Chondrocyte (in vitro differentiated cells): Measurements from ENCODE around the gene MAP3K20. TPM values are rescaled to one million over a fixed set of nuclear protein-coding genes. Genes with fewer than 3 reads are reported as not detected.
A peak's percentile ranks its signal among the peaks of the same experiment; 100 is the strongest.

Source experiments
- DNase-seq: peaks from one replicate; pipeline ENCODE4 v3.0.0; 2021; ENCODE audit warnings: mixed read lengths, low spot score
- H3K27ac Mint-ChIP-seq: one replicate; pipeline ENCODE4 v1.8.0; 2021; ENCODE audit warnings: mild to moderate bottlenecking, moderate library complexity, mixed read lengths; ENCODE audit not compliant: unreplicated experiment
- H3K27me3 Mint-ChIP-seq: 2 replicates; pipeline ENCODE4 v1.8.0; 2021; ENCODE audit warnings: low read depth, mixed read lengths
- H3K36me3 Mint-ChIP-seq: 2 replicates; pipeline ENCODE4 v1.8.0; 2021; ENCODE audit warnings: low read depth, mixed read lengths
- H3K4me1 Mint-ChIP-seq: 2 replicates; pipeline ENCODE4 v1.8.0; 2021; ENCODE audit warnings: low read depth, mild to moderate bottlenecking, mixed read lengths
- H3K4me3 Mint-ChIP-seq: one replicate; pipeline ENCODE4 v1.8.0; 2021; ENCODE audit warnings: mild to moderate bottlenecking, moderate library complexity, mixed read lengths; ENCODE audit not compliant: unreplicated experiment
- H3K9me3 Mint-ChIP-seq: 2 replicates; pipeline ENCODE4 v1.8.0; 2021; ENCODE audit warnings: low read depth, mixed read lengths
- CTCF ChIP-seq: fragments of 200-600 bp; sonication (generic); IDR thresholded peaks from 2 replicates; pipeline ENCODE4 v1.5.0; 2021; ENCODE audit warnings: antibody characterized with exemption, mild to moderate bottlenecking, moderate library complexity
- total RNA-seq: library from RNA; stranded (reverse); gene quantifications from 3 replicates; pipeline ENCODE4 v1.2.1, GENCODE V29; 2021

MAP3K20 gene
- total RNA-seq, 1 donor from 2014 or later = 68.5 TPM

- peaks cover 1% of the 10 kb centered on the region for H3K9me3 Mint-ChIP-seq
- no peaks in the 10 kb centered on the region for H3K36me3 Mint-ChIP-seq
- H3K27me3 Mint-ChIP-seq = no peaks in the 10 kb centered on the region
- peaks cover 50% of the 10 kb centered on the region for H3K4me1 Mint-ChIP-seq
- no peak overlapping the region for H3K27ac Mint-ChIP-seq
- no peak for DNase-seq
- no peak for TF ChIP-seq CTCF
- H3K4me3 Mint-ChIP-seq = no peak overlapping the region
Observed at GRCh38 chr2:173150963-173151362, 75.3 kb downstream of the MAP3K20 start.

GRCh38 chr2:173151671-173152401 lies 76.2 kb downstream of the MAP3K20 start:
- H3K9me3 Mint-ChIP-seq = peaks cover 5% of the 10 kb centered on the region
- no peaks in the 10 kb centered on the region for H3K27me3 Mint-ChIP-seq
- no peak for TF ChIP-seq CTCF
- no peak overlapping the region for H3K4me3 Mint-ChIP-seq
- H3K4me1 Mint-ChIP-seq = peaks cover 43% of the 10 kb centered on the region
- H3K27ac Mint-ChIP-seq = peak overlapping the region; percentile 46
- DNase-seq = no peak
- H3K36me3 Mint-ChIP-seq = peaks cover 3% of the 10 kb centered on the region

DNA sequence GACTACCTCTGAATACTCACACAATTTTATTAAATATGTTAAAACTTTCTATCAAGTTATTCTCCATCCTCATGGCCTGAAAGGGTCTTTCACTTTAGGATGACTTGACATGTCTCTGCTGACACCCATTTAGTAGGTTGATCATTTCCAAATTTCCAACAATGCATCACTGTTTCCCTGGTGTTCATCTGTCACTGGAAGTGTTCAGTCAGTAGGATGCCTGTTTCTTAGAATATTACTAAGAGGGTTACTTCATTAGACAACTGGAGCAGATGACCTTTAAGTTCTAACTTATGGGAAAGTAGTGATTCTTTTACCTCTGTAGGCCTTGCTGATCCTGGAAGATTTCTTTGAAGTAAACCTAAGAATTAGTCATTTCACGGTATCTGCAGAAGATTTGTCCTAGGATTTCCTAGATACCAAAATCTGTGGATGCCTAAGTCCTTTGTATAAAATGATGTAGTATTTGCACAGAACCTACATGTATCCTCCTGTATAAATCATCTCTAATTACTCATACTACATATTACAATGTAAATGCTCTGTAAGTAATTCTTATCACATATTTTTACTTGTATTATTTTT lies 77.7 kb downstream of the MAP3K20 start:
- no peak overlapping the region for H3K4me3 Mint-ChIP-seq
- no peak for TF ChIP-seq CTCF
- peaks cover 3% of the 10 kb centered on the region for H3K36me3 Mint-ChIP-seq
- H3K27me3 Mint-ChIP-seq = no peaks in the 10 kb centered on the region
- H3K4me1 Mint-ChIP-seq = peaks cover 33% of the 10 kb centered on the region
- DNase-seq = no peak
- no peak overlapping the region for H3K27ac Mint-ChIP-seq
- peaks cover 5% of the 10 kb centered on the region for H3K9me3 Mint-ChIP-seq

- Mint-ChIP-seq H3K9me3 (peaks cover 5% of the 10 kb centered on the region), H3K27ac (no peak overlapping the region), H3K27me3 (no peaks in the 10 kb centered on the region), H3K36me3 (peaks cover 3% of the 10 kb centered on the region), H3K4me1 (peaks cover 26% of the 10 kb centered on the region), H3K4me3 (no peak overlapping the region)
- no peak for DNase-seq
- TF ChIP-seq CTCF = no peak
Observed at GRCh38 chr2:173157676-173158293, 82.1 kb downstream of the MAP3K20 start.

- DNase-seq = no peak
- Mint-ChIP-seq H3K4me1 (peaks cover 26% of the 10 kb centered on the region), H3K4me3 (no peak overlapping the region)
Observed at GRCh38 chr2:173159791-173160463, 84.3 kb downstream of the MAP3K20 start.

More at GRCh38 chr2:173159791-173160463, 84.3 kb downstream of the MAP3K20 start:
- peaks cover 5% of the 10 kb centered on the region for H3K36me3 Mint-ChIP-seq
- H3K27me3 Mint-ChIP-seq = no peaks in the 10 kb centered on the region
- no peak for TF ChIP-seq CTCF
- H3K9me3 Mint-ChIP-seq = peaks cover 10% of the 10 kb centered on the region
- peak overlapping the region; percentile 90 for H3K27ac Mint-ChIP-seq
